ENCODE measurements around the gene TM4SF20. TPM values are rescaled to one million over a fixed set of nuclear protein-coding genes. Genes with fewer than 3 reads are reported as not detected.

Gene TM4SF20
- total RNA-seq, 1 experiment from 2014 or later = not detected

- ChIA-PET CTCF (no interaction called here), POLR2A (ENCODE audit: low non-redundant PET) (no interaction called here)
- intact Hi-C loops (cut with micrococcal nuclease; ENCODE audit: unreplicated experiment) = no loop called here
- H3K27ac ChIP-seq (ENCODE audit: low read depth, low read length, poor library complexity, severe bottlenecking) = peak overlapping the region; percentile 96
- peaks cover 33% of the 10 kb centered on the region for H3K4me1 ChIP-seq (ENCODE audit: insufficient read depth, low read length, poor library complexity, severe bottlenecking)
- no peak for TF ChIP-seq EZH2 (IDR thresholded peaks at IDR 0.05; ENCODE audit: borderline replicate concordance, low read depth, low read length, poor library complexity, severe bottlenecking)
- TF ChIP-seq, protein P1, sequence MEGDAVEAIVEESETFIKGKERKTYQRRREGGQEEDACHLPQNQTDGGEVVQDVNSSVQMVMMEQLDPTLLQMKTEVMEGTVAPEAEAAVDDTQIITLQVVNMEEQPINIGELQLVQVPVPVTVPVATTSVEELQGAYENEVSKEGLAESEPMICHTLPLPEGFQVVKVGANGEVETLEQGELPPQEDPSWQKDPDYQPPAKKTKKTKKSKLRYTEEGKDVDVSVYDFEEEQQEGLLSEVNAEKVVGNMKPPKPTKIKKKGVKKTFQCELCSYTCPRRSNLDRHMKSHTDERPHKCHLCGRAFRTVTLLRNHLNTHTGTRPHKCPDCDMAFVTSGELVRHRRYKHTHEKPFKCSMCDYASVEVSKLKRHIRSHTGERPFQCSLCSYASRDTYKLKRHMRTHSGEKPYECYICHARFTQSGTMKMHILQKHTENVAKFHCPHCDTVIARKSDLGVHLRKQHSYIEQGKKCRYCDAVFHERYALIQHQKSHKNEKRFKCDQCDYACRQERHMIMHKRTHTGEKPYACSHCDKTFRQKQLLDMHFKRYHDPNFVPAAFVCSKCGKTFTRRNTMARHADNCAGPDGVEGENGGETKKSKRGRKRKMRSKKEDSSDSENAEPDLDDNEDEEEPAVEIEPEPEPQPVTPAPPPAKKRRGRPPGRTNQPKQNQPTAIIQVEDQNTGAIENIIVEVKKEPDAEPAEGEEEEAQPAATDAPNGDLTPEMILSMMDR (conservative IDR thresholded peaks at IDR 0.05; ENCODE audit: low read depth, low read length) = no peak
- BruUV-seq (replicated peaks) = no TSS peak
- no peaks in the 10 kb centered on the region for H3K27me3 ChIP-seq (replicated peaks; ENCODE audit: insufficient read depth, low read depth, low read length, poor library complexity)
- peaks cover 22% of the 10 kb centered on the region for H3K36me3 ChIP-seq (ENCODE audit: insufficient read depth, low read length, poor library complexity, severe bottlenecking)
- H3K4me3 ChIP-seq (ENCODE audit: low read depth, low read length, poor library complexity, severe bottlenecking) = peak overlapping the region; percentile 87
- peaks cover 5% of the 10 kb centered on the region for H3K9me3 ChIP-seq (ENCODE audit: low read depth, low read length, poor library complexity, severe bottlenecking)
- DNase-seq (ENCODE audit: low spot score) = no peak
Measured at GRCh38 chr2:227326783-227327182, 52.3 kb downstream of the TM4SF20 start.

- H3K9me3 ChIP-seq (ENCODE audit: low read depth, low read length, poor library complexity, severe bottlenecking) = peaks cover 5% of the 10 kb centered on the region
- POLR2A ChIA-PET (ENCODE audit: low non-redundant PET) = no interaction called here
- peak; percentile 28 for DNase-seq (ENCODE audit: low spot score)
- peaks cover 33% of the 10 kb centered on the region for H3K4me1 ChIP-seq (ENCODE audit: insufficient read depth, low read length, poor library complexity, severe bottlenecking)
- peak overlapping the region; percentile 87 for H3K4me3 ChIP-seq (ENCODE audit: low read depth, low read length, poor library complexity, severe bottlenecking)
- BruUV-seq (replicated peaks) = no TSS peak
- H3K27me3 ChIP-seq (replicated peaks; ENCODE audit: insufficient read depth, low read depth, low read length, poor library complexity) = no peaks in the 10 kb centered on the region
- H3K27ac ChIP-seq (ENCODE audit: low read depth, low read length, poor library complexity, severe bottlenecking) = peak overlapping the region; percentile 96
- H3K36me3 ChIP-seq (ENCODE audit: insufficient read depth, low read length, poor library complexity, severe bottlenecking) = peaks cover 12% of the 10 kb centered on the region
- intact Hi-C loops (cut with micrococcal nuclease; ENCODE audit: unreplicated experiment) = no loop called here
- TF ChIP-seq EZH2 (IDR thresholded peaks at IDR 0.05; ENCODE audit: borderline replicate concordance, low read depth, low read length, poor library complexity, severe bottlenecking) = no peak
- TF ChIP-seq, protein P1 (conservative IDR thresholded peaks at IDR 0.05; ENCODE audit: low read depth, low read length) = no peak
- CTCF ChIA-PET = no interaction called here
Measured at GRCh38 chr2:227325839-227326195, 53.3 kb downstream of the TM4SF20 start.

- intact Hi-C loops (cut with micrococcal nuclease; ENCODE audit: unreplicated experiment) = no loop called here
- Histone ChIP-seq H3K27ac (ENCODE audit: low read depth, low read length, poor library complexity, severe bottlenecking) (peak within 1 kb of the TSS; percentile 96), H3K36me3 (ENCODE audit: insufficient read depth, low read length, poor library complexity, severe bottlenecking) (peaks cover 6% of the 10 kb centered on the region), H3K27me3 (replicated peaks; ENCODE audit: insufficient read depth, low read depth, low read length, poor library complexity) (no peaks in the 10 kb centered on the region), H3K9me3 (ENCODE audit: low read depth, low read length, poor library complexity, severe bottlenecking) (peaks cover 5% of the 10 kb centered on the region), H3K4me3 (ENCODE audit: low read depth, low read length, poor library complexity, severe bottlenecking) (peak within 1 kb of the TSS; percentile 87), H3K4me1 (ENCODE audit: insufficient read depth, low read length, poor library complexity, severe bottlenecking) (peaks cover 33% of the 10 kb centered on the region)
- no TSS peak for BruUV-seq (replicated peaks)
- DNase-seq (ENCODE audit: low spot score) = peak; percentile 96
- CTCF ChIA-PET = no interaction called here
- POLR2A ChIA-PET (ENCODE audit: low non-redundant PET) = interaction anchor here (0.7 kb wide), 1 partner anchor 770 kb away, joined by 3 read pairs; no protein-coding TSS in a partner anchor
- TF ChIP-seq EZH2 (IDR thresholded peaks at IDR 0.05; ENCODE audit: borderline replicate concordance, low read depth, low read length, poor library complexity, severe bottlenecking) = no peak
- TF ChIP-seq, protein P1 (conservative IDR thresholded peaks at IDR 0.05; ENCODE audit: low read depth, low read length) = peak; percentile 27; the same call in 1 of the 2 replicates
Measured at GRCh38 chr2:227324995-227325838, 53.9 kb downstream of the TM4SF20 start, which contains the start of gene MFF. TSS of gene MFF (plus strand) at chr2:227325251. CDS start at chr2:227330666, 5,415 bp downstream.

Measured in A673 (cell line).